Stimulated activated CD8-positive, alpha-beta memory T cell treated with anti-CD3 and anti-CD28 coated beads, Interleukin-7, amount 100 ng/mL, for 48 hours (primary cell): ENCODE data around the gene SHANK3.

Experiments used
- DNase-seq, 2 donors: peaks; one replicate each; pipeline ENCODE4 v3.0.0-alpha.2; 2020; ENCODE audit warnings: low read depth in 1 of 2; ENCODE audit errors: extremely low read depth in 1 of 2

The SHANK3 gene

GRCh38 chr22:50711446-50712340, 39.1 kb downstream of the SHANK3 start:
- no peak for DNase-seq

- DNase-seq: no peak
These were observed 39.9 kb downstream of the SHANK3 start for GRCh38 chr22:50712341-50713007.

DNA sequence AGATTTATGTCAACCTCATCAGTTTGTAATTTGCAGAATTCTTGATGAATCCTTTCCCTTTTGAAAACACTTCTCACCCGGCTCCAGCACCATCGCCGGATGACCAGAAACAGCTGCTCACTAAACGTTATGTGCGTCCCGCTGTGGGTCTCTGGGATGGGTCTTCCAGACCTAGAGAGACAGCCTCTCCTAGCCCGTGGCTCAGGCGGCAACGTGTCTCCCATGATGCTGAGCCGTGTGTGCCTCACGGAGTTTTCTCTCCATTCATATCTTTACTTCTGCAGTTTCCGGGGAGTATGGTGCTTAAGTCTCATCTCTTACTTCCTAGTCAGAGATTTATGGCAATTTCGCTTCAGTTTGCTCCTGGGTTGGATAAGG, 40.4 kb downstream of the SHANK3 start:
- no peak for DNase-seq

- DNase-seq: no peak
These were observed 41.0 kb downstream of the SHANK3 start for GRCh38 chr22:50713571-50714056.

- DNase-seq: no peak
These were observed 41.5 kb downstream of the SHANK3 start for GRCh38 chr22:50714150-50714549.

DNA sequence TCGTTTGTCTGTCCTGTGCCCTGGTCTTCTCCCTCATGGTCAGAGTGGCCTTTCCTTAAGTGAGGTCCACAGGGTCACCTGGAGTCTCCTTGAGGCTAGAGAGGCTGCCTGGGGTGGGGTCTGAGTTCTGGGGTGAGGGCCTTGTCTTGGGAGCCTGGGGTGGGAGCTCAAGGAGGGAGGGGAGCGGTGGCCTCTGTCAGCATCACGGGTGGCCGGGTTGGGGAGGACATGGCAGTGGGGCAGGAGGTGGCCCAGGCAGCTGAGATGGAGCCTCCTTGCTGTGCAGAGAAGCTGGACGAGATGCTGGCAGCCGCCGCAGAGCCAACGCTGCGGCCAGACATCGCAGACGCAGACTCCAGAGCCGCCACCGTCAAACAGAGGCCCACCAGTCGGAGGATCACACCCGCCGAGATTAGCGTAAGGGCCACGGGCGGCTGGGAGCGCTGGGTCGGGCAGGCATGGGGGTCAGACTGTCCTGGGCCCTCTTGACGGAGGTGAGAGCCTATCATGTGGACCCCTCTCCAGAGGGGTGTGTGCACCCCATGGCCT, 42.1 kb downstream of the SHANK3 start:
- DNase-seq: no peak

DNA sequence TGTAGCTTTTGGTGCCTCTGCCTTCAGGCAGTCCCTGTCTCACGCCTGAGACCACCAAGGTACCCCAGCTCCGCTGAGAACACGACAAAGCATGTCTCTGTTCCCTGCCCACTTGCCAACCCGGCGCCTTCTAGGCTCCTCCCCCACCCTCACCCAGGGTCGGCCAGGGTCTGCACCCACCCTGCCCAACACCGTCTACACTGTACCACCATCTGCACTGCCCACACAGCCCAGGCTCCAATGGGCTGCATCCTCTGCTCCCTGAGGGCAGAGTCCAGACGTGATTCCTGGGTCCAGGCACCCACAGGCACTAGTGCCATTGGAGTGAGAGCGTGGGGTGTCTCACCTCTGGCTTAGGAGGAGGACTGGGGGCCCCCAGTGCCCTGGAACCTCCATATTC, 42.6 kb downstream of the SHANK3 start:
- DNase-seq: no peak

GRCh38 chr22:50715776-50716175, 43.2 kb downstream of the SHANK3 start:
- no peak for DNase-seq

- no peak for DNase-seq
These were observed 43.8 kb downstream of the SHANK3 start for GRCh38 chr22:50716290-50717024.

GRCh38 chr22:50717709-50718351, 45.2 kb downstream of the SHANK3 start:
- no peak for DNase-seq

GRCh38 chr22:50718352-50718709, 45.7 kb downstream of the SHANK3 start:
- no peak for DNase-seq

DNA sequence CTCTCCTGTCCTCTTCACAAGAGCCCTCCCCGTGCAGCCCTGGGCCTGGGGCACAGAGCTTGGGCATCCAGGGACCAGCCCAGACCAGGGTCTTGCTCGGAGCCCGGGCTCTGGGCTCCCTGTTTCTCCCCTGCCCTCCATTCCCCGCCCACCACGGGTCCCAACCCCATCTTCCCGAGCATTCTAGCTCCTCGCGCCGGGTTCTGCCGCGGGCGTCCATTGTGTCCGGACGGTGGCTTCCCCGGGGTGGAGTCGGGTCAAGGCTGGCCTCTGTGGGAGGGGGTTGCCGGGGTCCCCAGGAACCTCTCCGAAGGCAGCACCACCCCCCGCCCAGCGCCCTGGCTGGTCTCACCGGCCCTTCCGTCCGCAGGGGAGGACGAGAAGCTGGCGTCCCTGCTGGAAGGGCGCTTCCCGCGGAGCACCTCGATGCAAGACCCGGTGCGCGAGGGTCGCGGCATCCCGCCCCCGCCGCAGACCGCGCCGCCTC, 47.2 kb downstream of the SHANK3 start:
- DNase-seq: no peak

DNA sequence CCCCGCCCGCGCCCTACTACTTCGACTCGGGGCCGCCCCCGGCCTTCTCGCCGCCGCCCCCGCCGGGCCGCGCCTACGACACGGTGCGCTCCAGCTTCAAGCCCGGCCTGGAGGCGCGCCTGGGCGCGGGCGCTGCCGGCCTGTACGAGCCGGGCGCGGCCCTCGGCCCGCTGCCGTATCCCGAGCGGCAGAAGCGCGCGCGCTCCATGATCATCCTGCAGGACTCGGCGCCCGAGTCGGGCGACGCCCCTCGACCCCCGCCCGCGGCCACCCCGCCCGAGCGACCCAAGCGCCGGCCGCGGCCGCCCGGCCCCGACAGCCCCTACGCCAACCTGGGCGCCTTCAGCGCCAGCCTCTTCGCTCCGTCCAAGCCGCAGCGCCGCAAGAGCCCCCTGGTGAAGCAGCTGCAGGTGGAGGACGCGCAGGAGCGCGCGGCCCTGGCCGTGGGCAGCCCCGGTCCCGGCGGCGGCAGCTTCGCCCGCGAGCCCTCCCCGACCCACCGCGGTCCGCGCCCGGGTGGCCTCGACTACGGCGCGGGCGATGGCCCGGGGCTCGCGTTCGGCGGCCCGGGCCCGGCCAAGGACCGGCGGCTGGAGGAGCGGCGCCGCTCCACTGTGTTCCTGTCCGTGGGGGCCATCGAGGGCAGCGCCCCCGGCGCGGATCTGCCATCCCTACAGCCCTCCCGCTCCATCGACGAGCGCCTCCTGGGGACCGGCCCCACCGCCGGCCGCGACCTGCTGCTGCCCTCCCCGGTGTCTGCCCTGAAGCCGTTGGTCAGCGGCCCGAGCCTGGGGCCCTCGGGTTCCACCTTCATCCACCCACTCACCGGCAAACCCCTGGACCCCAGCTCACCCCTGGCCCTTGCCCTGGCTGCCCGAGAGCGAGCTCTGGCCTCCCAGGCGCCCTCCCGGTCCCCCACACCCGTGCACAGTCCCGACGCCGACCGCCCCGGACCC, 48.0 kb downstream of the SHANK3 start:
- DNase-seq: no peak

DNA sequence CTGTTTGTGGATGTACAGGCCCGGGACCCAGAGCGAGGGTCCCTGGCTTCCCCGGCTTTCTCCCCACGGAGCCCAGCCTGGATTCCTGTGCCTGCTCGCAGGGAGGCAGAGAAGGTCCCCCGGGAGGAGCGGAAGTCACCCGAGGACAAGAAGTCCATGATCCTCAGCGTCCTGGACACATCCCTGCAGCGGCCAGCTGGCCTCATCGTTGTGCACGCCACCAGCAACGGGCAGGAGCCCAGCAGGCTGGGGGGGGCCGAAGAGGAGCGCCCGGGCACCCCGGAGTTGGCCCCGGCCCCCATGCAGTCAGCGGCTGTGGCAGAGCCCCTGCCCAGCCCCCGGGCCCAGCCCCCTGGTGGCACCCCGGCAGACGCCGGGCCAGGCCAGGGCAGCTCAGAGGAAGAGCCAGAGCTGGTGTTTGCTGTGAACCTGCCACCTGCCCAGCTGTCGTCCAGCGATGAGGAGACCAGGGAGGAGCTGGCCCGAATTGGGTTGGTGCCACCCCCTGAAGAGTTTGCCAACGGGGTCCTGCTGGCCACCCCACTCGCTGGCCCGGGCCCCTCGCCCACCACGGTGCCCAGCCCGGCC, 48.7 kb downstream of the SHANK3 start:
- no peak for DNase-seq

- no peak for DNase-seq
These were observed 49.6 kb downstream of the SHANK3 start for GRCh38 chr22:50722048-50722701.
